HG03025 (cell line): ENCODE data around the gene SART1.
"Not testable (repeated sequence)": the region's sequence is repeated elsewhere in the genome, so short reads cannot be mapped to it uniquely, and the experiment has no call there.

Experiments used
- ATAC-seq: cut with Tn5 transposase; IDR thresholded peaks from one replicate; pipeline ENCODE4 v1.9.1; 2021; ENCODE audit warnings: mild to moderate bottlenecking, moderate library complexity; ENCODE audit not compliant: unreplicated experiment, low FRiP score

SART1 gene

GRCh38 chr11:66014804-66015453 is 53.4 kb downstream of the SART1 start:
- no peak for ATAC-seq

- no peak for ATAC-seq
Measured at GRCh38 chr11:66015454-66015881, 53.9 kb downstream of the SART1 start.

- ATAC-seq = no peak
Measured at GRCh38 chr11:66015936-66016792, 54.6 kb downstream of the SART1 start.

- ATAC-seq = no peak
Measured at GRCh38 chr11:66016793-66017177, 55.3 kb downstream of the SART1 start.

- no peak for ATAC-seq
Measured at GRCh38 chr11:66017321-66017720, 55.8 kb downstream of the SART1 start.

- no peak for ATAC-seq
Measured at GRCh38 chr11:66020212-66020611, 58.7 kb downstream of the SART1 start.

GRCh38 chr11:66020618-66021357 is 59.3 kb downstream of the SART1 start:
- ATAC-seq = no peak

GRCh38 chr11:66022401-66023185 is 61.1 kb downstream of the SART1 start:
- no peak for ATAC-seq

GRCh38 chr11:66023186-66023440 is 61.6 kb downstream of the SART1 start:
- ATAC-seq = not testable (repeated sequence)

GRCh38 chr11:66026017-66026529 is 64.5 kb downstream of the SART1 start, which contains the start of gene CATSPER1:
TSS of gene CATSPER1 (minus strand) at chr11:66026479. CDS start at chr11:66026379, 100 bp downstream.
- no peak for ATAC-seq
